ENCODE data around the gene EIF2B2.

DNA sequence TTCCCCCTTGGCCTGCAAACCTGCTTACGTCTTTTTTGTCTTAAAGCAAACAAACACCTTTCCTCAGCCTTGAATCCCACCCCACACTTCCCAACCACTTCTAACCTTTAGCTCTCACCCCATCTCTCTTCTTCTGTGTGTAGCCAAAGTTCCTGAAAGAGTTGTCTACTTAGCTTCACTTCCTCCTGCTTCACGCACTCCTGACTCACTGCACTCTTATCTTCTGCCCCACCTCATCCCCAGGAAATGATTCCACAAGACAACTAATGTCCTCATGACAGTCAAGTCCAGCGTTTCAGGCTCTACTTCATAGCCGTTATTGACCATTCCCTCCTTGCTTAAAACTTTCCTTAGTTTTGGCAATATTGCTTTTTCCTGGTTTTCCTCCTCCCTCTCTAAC, 22.4 kb downstream of the EIF2B2 start:
- TF ChIP-seq, protein P1, sequence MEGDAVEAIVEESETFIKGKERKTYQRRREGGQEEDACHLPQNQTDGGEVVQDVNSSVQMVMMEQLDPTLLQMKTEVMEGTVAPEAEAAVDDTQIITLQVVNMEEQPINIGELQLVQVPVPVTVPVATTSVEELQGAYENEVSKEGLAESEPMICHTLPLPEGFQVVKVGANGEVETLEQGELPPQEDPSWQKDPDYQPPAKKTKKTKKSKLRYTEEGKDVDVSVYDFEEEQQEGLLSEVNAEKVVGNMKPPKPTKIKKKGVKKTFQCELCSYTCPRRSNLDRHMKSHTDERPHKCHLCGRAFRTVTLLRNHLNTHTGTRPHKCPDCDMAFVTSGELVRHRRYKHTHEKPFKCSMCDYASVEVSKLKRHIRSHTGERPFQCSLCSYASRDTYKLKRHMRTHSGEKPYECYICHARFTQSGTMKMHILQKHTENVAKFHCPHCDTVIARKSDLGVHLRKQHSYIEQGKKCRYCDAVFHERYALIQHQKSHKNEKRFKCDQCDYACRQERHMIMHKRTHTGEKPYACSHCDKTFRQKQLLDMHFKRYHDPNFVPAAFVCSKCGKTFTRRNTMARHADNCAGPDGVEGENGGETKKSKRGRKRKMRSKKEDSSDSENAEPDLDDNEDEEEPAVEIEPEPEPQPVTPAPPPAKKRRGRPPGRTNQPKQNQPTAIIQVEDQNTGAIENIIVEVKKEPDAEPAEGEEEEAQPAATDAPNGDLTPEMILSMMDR (conservative IDR thresholded peaks at IDR 0.05): no peak
- no peak for TF ChIP-seq EZH2 (IDR thresholded peaks at IDR 0.05; ENCODE audit: low read depth)

Measured in PC-9 (cell line).